Adrenal gland (tissue), 5 donors: ENCODE data around the gene LMF2.

Source experiments
- CTCF ChIP-seq, 6 experiments: fragments of 450-650 bp in 4 of 6; fragments of 200-600 bp in 2 of 6; sonication (generic) in 1 of 6; IDR thresholded peaks; 1 replicate in 5 of 6; 2 replicates in 1 of 6; pipeline versions ENCODE4 v1.5.1 to v1.8.0; 2016 to 2021; ENCODE audit warnings: antibody characterized with exemption in 6 of 6, mild to moderate bottlenecking in 2 of 6, moderate library complexity in 1 of 6
- POLR2A ChIP-seq, 2 donors: fragments of 450-650 bp; IDR thresholded peaks; one replicate each; pipeline ENCODE4 v1.6.1; 2017; ENCODE audit warnings: antibody characterized with exemption in 2 of 2, mild to moderate bottlenecking in 2 of 2, moderate library complexity in 1 of 2
- donor health status: DM: no; HTN: no; CAD: no.

GRCh38 chr22:50518606-50519005 is 11.1 kb upstream of the LMF2 start:
- TF ChIP-seq CTCF (IDR thresholded peaks at IDR 0.05) (no peak), POLR2A (IDR thresholded peaks at IDR 0.05) (no peak)
